Prostate gland (tissue), 2 donors: Measurements from ENCODE around the gene RASSF1. TPM values are rescaled to one million over a fixed set of nuclear protein-coding genes. Genes with fewer than 3 reads are reported as not detected.
A peak's percentile ranks its signal among the peaks of the same experiment; 100 is the strongest.

ENCODE experiments used
- DNase-seq: peaks from one replicate; pipeline ENCODE4 v3.0.0-alpha.2; 2019; ENCODE audit warnings: low spot score
- H3K27ac ChIP-seq, 2 donors: fragments of 200-600 bp; sonication (generic); 2 replicates each; pipeline ENCODE4 v1.5.1; 2017 to 2019
- H3K27me3 ChIP-seq: fragments of 200-600 bp; sonication (generic); replicated peaks from 2 replicates; pipeline ENCODE4 v1.5.1; 2019; ENCODE audit not compliant: insufficient read depth
- H3K36me3 ChIP-seq, 2 donors: fragments of 200-600 bp; sonication (generic); 1 replicate in 1 of 2; 2 replicates in 1 of 2; pipeline versions ENCODE4 v1.5.1 to v1.8.1; 2017 to 2019
- H3K4me1 ChIP-seq: fragments of 200-600 bp; sonication (generic); replicated peaks from 2 replicates; pipeline ENCODE4 v1.5.1; 2019
- H3K4me3 ChIP-seq, 2 donors: fragments of 200-600 bp; sonication (generic); 2 replicates each; pipeline ENCODE4 v1.5.1; 2017 to 2019
- H3K9me3 ChIP-seq: fragments of 200-600 bp; sonication (generic); 2 replicates; pipeline ENCODE4 v1.5.1; 2017
- POLR2A ChIP-seq: fragments of 450-650 bp; IDR thresholded peaks from one replicate; pipeline ENCODE4 v1.6.1; 2016; ENCODE audit warnings: antibody characterized with exemption, mild to moderate bottlenecking
- POLR2AphosphoS5 ChIP-seq: sonication (generic); formaldehyde crosslinking; IDR thresholded peaks from one replicate; pipeline ENCODE4 v1.6.1; 2017; ENCODE audit warnings: antibody characterized with exemption
- WGBS: methylation state at CpG from one replicate; pipeline ENCODE4 v1.1.5; 2018; 5-methylcytosine and 5-hydroxymethylcytosine counted together
- intact Hi-C: fragments of 100-400 bp; cut with DNase I; formaldehyde crosslinking; loops from one replicate; pipeline ENCODE4 v1.14.2; 2022
- total RNA-seq, 2 donors: library from RNA; depleted of rRNA; stranded (reverse); fragments of >200 nt; gene quantifications; one replicate each; pipeline ENCODE4 v1.1.0, GENCODE V29; 2016
- TF ChIP-seq, protein P1 (sequence below), 4 experiments: fragments of 200-600 bp in 2 of 4; fragments of 450-650 bp in 2 of 4; sonication (generic) in 2 of 4; IDR thresholded peaks; 1 replicate in 3 of 4; 2 replicates in 1 of 4; pipeline ENCODE4 v1.5.1; 2016 to 2019; ENCODE audit warnings: antibody characterized with exemption in 4 of 4, mild to moderate bottlenecking in 2 of 4, moderate library complexity in 2 of 4

RASSF1 gene
- total RNA-seq, 2 donors from 2014 or later: 23.8 to 36.6 TPM

GRCh38 chr3:50359760-50360110, 19.1 kb upstream of the RASSF1 start:
- Histone ChIP-seq H3K36me3 (no peaks in the 10 kb centered on the region), H3K27ac (no peak overlapping the region), H3K4me1 (peaks cover 29% of the 10 kb centered on the region), H3K4me3 (peak overlapping the region in 1 of 2 donors; percentile 87), H3K27me3 (no peaks in the 10 kb centered on the region), H3K9me3 (no peaks in the 10 kb centered on the region)
- TF ChIP-seq POLR2AphosphoS5 (no peak), POLR2A (no peak)
- TF ChIP-seq, protein P1, sequence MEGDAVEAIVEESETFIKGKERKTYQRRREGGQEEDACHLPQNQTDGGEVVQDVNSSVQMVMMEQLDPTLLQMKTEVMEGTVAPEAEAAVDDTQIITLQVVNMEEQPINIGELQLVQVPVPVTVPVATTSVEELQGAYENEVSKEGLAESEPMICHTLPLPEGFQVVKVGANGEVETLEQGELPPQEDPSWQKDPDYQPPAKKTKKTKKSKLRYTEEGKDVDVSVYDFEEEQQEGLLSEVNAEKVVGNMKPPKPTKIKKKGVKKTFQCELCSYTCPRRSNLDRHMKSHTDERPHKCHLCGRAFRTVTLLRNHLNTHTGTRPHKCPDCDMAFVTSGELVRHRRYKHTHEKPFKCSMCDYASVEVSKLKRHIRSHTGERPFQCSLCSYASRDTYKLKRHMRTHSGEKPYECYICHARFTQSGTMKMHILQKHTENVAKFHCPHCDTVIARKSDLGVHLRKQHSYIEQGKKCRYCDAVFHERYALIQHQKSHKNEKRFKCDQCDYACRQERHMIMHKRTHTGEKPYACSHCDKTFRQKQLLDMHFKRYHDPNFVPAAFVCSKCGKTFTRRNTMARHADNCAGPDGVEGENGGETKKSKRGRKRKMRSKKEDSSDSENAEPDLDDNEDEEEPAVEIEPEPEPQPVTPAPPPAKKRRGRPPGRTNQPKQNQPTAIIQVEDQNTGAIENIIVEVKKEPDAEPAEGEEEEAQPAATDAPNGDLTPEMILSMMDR (IDR thresholded peaks at IDR 0.05): no peak
- DNase-seq: no peak
- 32% methylated on average over 5 of the region's 8 CpGs for WGBS
- intact Hi-C loops: loop anchor here (5.0 to 10.0 kb wide), 2 partner anchors 253 to 1025 kb away; partner anchors contain the start of genes CISH and MANF

- Histone ChIP-seq H3K9me3 (no peaks in the 10 kb centered on the region), H3K27ac (peak within 1 kb of the TSS; percentile 83 to 85), H3K4me3 (peak within 1 kb of the TSS; percentile 68 to 87), H3K4me1 (peaks cover 24% of the 10 kb centered on the region), H3K36me3 (no peaks in the 10 kb centered on the region), H3K27me3 (no peaks in the 10 kb centered on the region)
- under 1% methylated on average over 50 of the region's 64 CpGs for WGBS
- intact Hi-C loops: loop anchor here (5.0 to 10.0 kb wide), 2 partner anchors 253 to 1026 kb away; partner anchors contain the start of genes CISH and MANF
- DNase-seq: peak; percentile 99
- TF ChIP-seq, protein P1 (IDR thresholded peaks at IDR 0.05): peak in 1 of 4 experiments; percentile 21
- TF ChIP-seq POLR2AphosphoS5 (peak; percentile 100), POLR2A (peak; percentile 57)
Observed at GRCh38 chr3:50358911-50359759, 18.5 kb upstream of the RASSF1 start, which contains the start of gene TMEM115. Gene TMEM115, minus strand, starts transcription at chr3:50359521. Its CDS starts 458 bp downstream, at chr3:50359063.

- no peaks in the 10 kb centered on the region for H3K27me3 ChIP-seq
- WGBS: 27% methylated on average over 24 of the region's 24 CpGs
- TF ChIP-seq, protein P1 (IDR thresholded peaks at IDR 0.05): no peak
- TF ChIP-seq POLR2A (no peak), POLR2AphosphoS5 (no peak)
- H3K36me3 ChIP-seq: no peaks in the 10 kb centered on the region
- intact Hi-C loops: loop anchor here (5.0 to 10.0 kb wide), 2 partner anchors 254 to 1026 kb away; partner anchors contain the start of genes CISH and MANF
- peak overlapping the region; percentile 83 to 85 for H3K27ac ChIP-seq
- peak overlapping the region; percentile 68 to 87 for H3K4me3 ChIP-seq
- DNase-seq: no peak
- peaks cover 24% of the 10 kb centered on the region for H3K4me1 ChIP-seq
- no peaks in the 10 kb centered on the region for H3K9me3 ChIP-seq
Observed at GRCh38 chr3:50358355-50358910, 17.8 kb upstream of the RASSF1 start.

- TF ChIP-seq POLR2A (no peak), POLR2AphosphoS5 (no peak)
Observed at GRCh38 chr3:50357481-50357880, 16.8 kb upstream of the RASSF1 start.

GRCh38 chr3:50356553-50356952, 15.9 kb upstream of the RASSF1 start:
- TF ChIP-seq POLR2A: no peak
- no peak for TF ChIP-seq POLR2AphosphoS5
- TF ChIP-seq, protein P1 (IDR thresholded peaks at IDR 0.05): no peak
- H3K27ac ChIP-seq: peak overlapping the region in 1 of 2 donors; percentile 36
- DNase-seq: no peak
- peak overlapping the region in 1 of 2 donors; percentile 18 for H3K4me3 ChIP-seq
- intact Hi-C loops: loop anchor here (5.0 to 10.0 kb wide), 2 partner anchors 256 to 1028 kb away; partner anchors contain the start of genes CISH and MANF
- H3K4me1 ChIP-seq: peaks cover 27% of the 10 kb centered on the region
- no peaks in the 10 kb centered on the region for H3K36me3 ChIP-seq
- WGBS: 42% methylated on average over 5 of the region's 5 CpGs
- no peaks in the 10 kb centered on the region for H3K27me3 ChIP-seq
- no peaks in the 10 kb centered on the region for H3K9me3 ChIP-seq

More at GRCh38 chr3:50357481-50357880, 16.8 kb upstream of the RASSF1 start:
- no peak for DNase-seq
- Histone ChIP-seq H3K27me3 (no peaks in the 10 kb centered on the region), H3K4me3 (peak overlapping the region; percentile 68 to 87), H3K4me1 (peaks cover 24% of the 10 kb centered on the region), H3K36me3 (no peaks in the 10 kb centered on the region), H3K27ac (peak overlapping the region in 1 of 2 donors; percentile 83), H3K9me3 (no peaks in the 10 kb centered on the region)
- intact Hi-C loops: loop anchor here (5.0 to 10.0 kb wide), 2 partner anchors 255 to 1027 kb away; partner anchors contain the start of genes CISH and MANF
- 85% methylated on average over 1 of the region's 1 CpG for WGBS
